PFSK-1 (cell line): ENCODE data around the gene MCUB.

Experiments
- POLR2AphosphoS5 ChIP-seq: IDR thresholded peaks from 2 replicates; pipeline ENCODE4 v1.6.1; 2012; ENCODE audit warnings: low read depth, mild to moderate bottlenecking, control low read depth, low read length, moderate library complexity
- SIN3A ChIP-seq: IDR thresholded peaks from 2 replicates; pipeline ENCODE4 v1.6.1; 2012; ENCODE audit warnings: mild to moderate bottlenecking, low read length, moderate library complexity, borderline replicate concordance; ENCODE audit not compliant: insufficient read depth
- TF ChIP-seq, protein P1 (sequence below), 2 experiments: IDR thresholded peaks; 2 replicates each; pipeline versions ENCODE4 v1.6.1 to v1.8.0; 2011 to 2012; ENCODE audit warnings: low read depth in 2 of 2, low read length in 2 of 2, control low read depth in 1 of 2, inconsistent platforms in 1 of 2, mild to moderate bottlenecking in 1 of 2, moderate library complexity in 1 of 2; ENCODE audit not compliant: insufficient read depth in 1 of 2

GRCh38 chr4:109608879-109609278 lies 48.8 kb downstream of the MCUB start:
- TF ChIP-seq, protein P1, sequence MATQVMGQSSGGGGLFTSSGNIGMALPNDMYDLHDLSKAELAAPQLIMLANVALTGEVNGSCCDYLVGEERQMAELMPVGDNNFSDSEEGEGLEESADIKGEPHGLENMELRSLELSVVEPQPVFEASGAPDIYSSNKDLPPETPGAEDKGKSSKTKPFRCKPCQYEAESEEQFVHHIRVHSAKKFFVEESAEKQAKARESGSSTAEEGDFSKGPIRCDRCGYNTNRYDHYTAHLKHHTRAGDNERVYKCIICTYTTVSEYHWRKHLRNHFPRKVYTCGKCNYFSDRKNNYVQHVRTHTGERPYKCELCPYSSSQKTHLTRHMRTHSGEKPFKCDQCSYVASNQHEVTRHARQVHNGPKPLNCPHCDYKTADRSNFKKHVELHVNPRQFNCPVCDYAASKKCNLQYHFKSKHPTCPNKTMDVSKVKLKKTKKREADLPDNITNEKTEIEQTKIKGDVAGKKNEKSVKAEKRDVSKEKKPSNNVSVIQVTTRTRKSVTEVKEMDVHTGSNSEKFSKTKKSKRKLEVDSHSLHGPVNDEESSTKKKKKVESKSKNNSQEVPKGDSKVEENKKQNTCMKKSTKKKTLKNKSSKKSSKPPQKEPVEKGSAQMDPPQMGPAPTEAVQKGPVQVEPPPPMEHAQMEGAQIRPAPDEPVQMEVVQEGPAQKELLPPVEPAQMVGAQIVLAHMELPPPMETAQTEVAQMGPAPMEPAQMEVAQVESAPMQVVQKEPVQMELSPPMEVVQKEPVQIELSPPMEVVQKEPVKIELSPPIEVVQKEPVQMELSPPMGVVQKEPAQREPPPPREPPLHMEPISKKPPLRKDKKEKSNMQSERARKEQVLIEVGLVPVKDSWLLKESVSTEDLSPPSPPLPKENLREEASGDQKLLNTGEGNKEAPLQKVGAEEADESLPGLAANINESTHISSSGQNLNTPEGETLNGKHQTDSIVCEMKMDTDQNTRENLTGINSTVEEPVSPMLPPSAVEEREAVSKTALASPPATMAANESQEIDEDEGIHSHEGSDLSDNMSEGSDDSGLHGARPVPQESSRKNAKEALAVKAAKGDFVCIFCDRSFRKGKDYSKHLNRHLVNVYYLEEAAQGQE (IDR thresholded peaks at IDR 0.05; ENCODE audit: insufficient read depth in 1 of 2, low read depth in 2 of 2, low read length in 2 of 2), result no peak
- no peak for TF ChIP-seq POLR2AphosphoS5
- no peak for TF ChIP-seq SIN3A
